Activated CD8-positive, alpha-beta memory T cell treated with anti-CD3 and anti-CD28 coated beads for 1 hour (primary cell): ENCODE data around the gene ARHGEF16.

Experiments
- DNase-seq, 2 donors: peaks; one replicate each; pipeline ENCODE4 v3.0.0-alpha.2; 2020; ENCODE audit warnings: low read depth in 1 of 2; ENCODE audit errors: extremely low read depth in 1 of 2

Gene ARHGEF16

GRCh38 chr1:3420218-3420951, 34.1 kb upstream of the ARHGEF16 start:
- DNase-seq, result no peak

GRCh38 chr1:3422638-3423037, 31.8 kb upstream of the ARHGEF16 start:
- DNase-seq, result no peak

GRCh38 chr1:3423245-3423829, 31.1 kb upstream of the ARHGEF16 start:
- no peak for DNase-seq

GRCh38 chr1:3423896-3424611, 30.4 kb upstream of the ARHGEF16 start:
- DNase-seq, result no peak

- DNase-seq, result no peak
These were observed 28.8 kb upstream of the ARHGEF16 start for GRCh38 chr1:3425486-3426215.

GRCh38 chr1:3426956-3427535, 27.4 kb upstream of the ARHGEF16 start:
- DNase-seq, result no peak

- DNase-seq, result no peak
These were observed 26.5 kb upstream of the ARHGEF16 start for GRCh38 chr1:3427711-3428704.

- DNase-seq, result no peak
These were observed 25.6 kb upstream of the ARHGEF16 start for GRCh38 chr1:3428899-3429298.

GRCh38 chr1:3429320-3429719, 25.1 kb upstream of the ARHGEF16 start:
- DNase-seq, result no peak

GRCh38 chr1:3429766-3430165, 24.7 kb upstream of the ARHGEF16 start:
- no peak for DNase-seq

- DNase-seq, result no peak
These were observed 24.1 kb upstream of the ARHGEF16 start for GRCh38 chr1:3430406-3430805.

- DNase-seq, result no peak
These were observed 23.6 kb upstream of the ARHGEF16 start for GRCh38 chr1:3430820-3431219.

- no peak for DNase-seq
These were observed 23.2 kb upstream of the ARHGEF16 start for GRCh38 chr1:3431266-3431665.

GRCh38 chr1:3431686-3432085, 22.8 kb upstream of the ARHGEF16 start:
- DNase-seq, result no peak

GRCh38 chr1:3432306-3432705, 22.2 kb upstream of the ARHGEF16 start:
- DNase-seq, result no peak

GRCh38 chr1:3433076-3433475, 21.4 kb upstream of the ARHGEF16 start:
- DNase-seq, result no peak

GRCh38 chr1:3433596-3434320, 20.7 kb upstream of the ARHGEF16 start:
- no peak for DNase-seq

GRCh38 chr1:3434406-3435110, 19.9 kb upstream of the ARHGEF16 start:
- DNase-seq, result no peak

- no peak for DNase-seq
These were observed 18.8 kb upstream of the ARHGEF16 start for GRCh38 chr1:3435666-3436065.
